H1 (cell line): Measurements from ENCODE around the gene PCED1B. TPM values are rescaled to one million over a fixed set of nuclear protein-coding genes. Genes with fewer than 3 reads are reported as not detected.

Source experiments
- CTCF ChIA-PET: fragments of 300-600 bp; sonication (Branson Sonifier 250); formaldehyde crosslinking; loops from one replicate; lab custom pipeline; 2021; ENCODE audit not compliant: partially characterized antibody; lab: Charles Lee
- POLR2A ChIA-PET: fragments of 300-600 bp; sonication (Branson Sonifier 250); formaldehyde crosslinking; loops from one replicate; lab custom pipeline; 2021; ENCODE audit warnings: inconsistent platforms; ENCODE audit not compliant: partially characterized antibody; lab: Charles Lee
- DNase-seq, 2 experiments: peaks; one replicate each; pipeline versions ENCODE4 v3.0.0 to v3.0.0-alpha.2; 2010 to 2022; ENCODE audit warnings: low spot score in 2 of 2, low read depth in 1 of 2, mixed read lengths in 1 of 2
- FAIRE-seq: peaks from 2 replicates; lab custom pipeline; 2011; peaks lifted over from hg19 to GRCh38; lab: Jason Lieb, UNC
- H2AFZ ChIP-seq: 2 replicates; pipeline ENCODE4 v1.8.1; 2012; ENCODE audit warnings: low read length, inconsistent platforms
- H2AK5ac ChIP-seq: 2 replicates; pipeline ENCODE4 v1.6.1; 2013; ENCODE audit warnings: low read depth, low read length
- H2BK120ac ChIP-seq: replicated peaks from 2 replicates; pipeline ENCODE3; 2013; ENCODE audit warnings: low read depth, low read length, inconsistent platforms
- H2BK12ac ChIP-seq: 2 replicates; pipeline ENCODE4 v1.6.1; 2013; ENCODE audit warnings: low read depth, low read length
- H2BK15ac ChIP-seq: 2 replicates; pipeline ENCODE4 v1.6.1; 2013; ENCODE audit warnings: low read length
- H2BK20ac ChIP-seq: 2 replicates; pipeline ENCODE4 v1.6.1; 2013; ENCODE audit warnings: low read length
- H2BK5ac ChIP-seq: 2 replicates; pipeline ENCODE4 v1.6.1; 2013; ENCODE audit warnings: low read depth, low read length
- H3K14ac ChIP-seq: 2 replicates; pipeline ENCODE4 v1.6.1; 2013; ENCODE audit warnings: inconsistent platforms; ENCODE audit not compliant: insufficient read length
- H3K18ac ChIP-seq: 2 replicates; pipeline ENCODE4 v1.6.1; 2013; ENCODE audit warnings: low read length; ENCODE audit errors: extremely low read depth
- H3K23ac ChIP-seq: 2 replicates; pipeline ENCODE4 v1.6.1; 2013; ENCODE audit warnings: inconsistent platforms; ENCODE audit not compliant: insufficient read length
- H3K23me2 ChIP-seq: 2 replicates; pipeline ENCODE4 v1.6.1; 2013; ENCODE audit warnings: low read depth, low read length
- H3K27ac ChIP-seq: 2 replicates; pipeline ENCODE4 v1.6.1; 2011; ENCODE audit warnings: low read depth, low read length, inconsistent platforms
- H3K27me3 ChIP-seq, 4 experiments: replicated peaks in 1 of 4; 1 replicate in 1 of 4; 2 replicates in 3 of 4; pipeline versions ENCODE4 v1.6.1 to v1.8.1; 2011 to 2013; ENCODE audit warnings: low read length in 3 of 4, mild to moderate bottlenecking in 3 of 4, inconsistent platforms in 2 of 4, mixed read lengths in 2 of 4, moderate library complexity in 1 of 4; ENCODE audit not compliant: control insufficient read depth in 3 of 4, insufficient read depth in 3 of 4; ENCODE audit errors: extremely low read depth in 1 of 4
- H3K36me3 ChIP-seq, 4 experiments: 2 replicates each; pipeline versions ENCODE4 v1.6.1 to v1.8.1; 2011 to 2013; ENCODE audit warnings: mild to moderate bottlenecking in 4 of 4, low read length in 3 of 4, moderate library complexity in 2 of 4, control low read depth in 1 of 4, inconsistent platforms in 1 of 4; ENCODE audit not compliant: insufficient read depth in 4 of 4, control insufficient read depth in 2 of 4
- H3K4ac ChIP-seq: replicated peaks from 2 replicates; pipeline ENCODE3; 2013; ENCODE audit warnings: low read length, low read depth, mixed read lengths, inconsistent platforms; ENCODE audit not compliant: insufficient read length
- H3K4me1 ChIP-seq, 4 experiments: replicated peaks in 1 of 4; 1 replicate in 1 of 4; 2 replicates in 3 of 4; pipeline versions ENCODE4 v1.6.1 to v1.8.1; 2011 to 2013; ENCODE audit warnings: low read length in 3 of 4, inconsistent platforms in 2 of 4, mixed read lengths in 1 of 4; ENCODE audit not compliant: insufficient read depth in 4 of 4, control insufficient read depth in 3 of 4
- H3K4me2 ChIP-seq, 2 experiments: 2 replicates each; pipeline versions ENCODE4 v1.6.1 to v1.8.1; 2011 to 2013; ENCODE audit warnings: low read depth in 2 of 2, low read length in 2 of 2, control low read depth in 1 of 2, inconsistent platforms in 1 of 2, mild to moderate bottlenecking in 1 of 2; ENCODE audit not compliant: insufficient read depth in 1 of 2
- H3K4me3 ChIP-seq, 4 experiments: fragments of 200-600, 300-600 bp in 1 of 4; sonication (generic), shearing (Covaris generic), sonication (Bioruptor Twin) in 1 of 4; 2 replicates each; pipeline versions ENCODE4 v1.5.1 to v1.8.1; 2011 to 2016; ENCODE audit warnings: low read length in 4 of 4, low read depth in 3 of 4, control low read depth in 2 of 4, inconsistent platforms in 2 of 4, mild to moderate bottlenecking in 2 of 4, mixed read lengths in 1 of 4, moderate library complexity in 1 of 4; ENCODE audit not compliant: insufficient read depth in 2 of 4; ENCODE audit errors: extremely low read depth in 1 of 4
- H3K56ac ChIP-seq: replicated peaks from 2 replicates; pipeline ENCODE3; 2013; ENCODE audit warnings: low read depth, mild to moderate bottlenecking, mixed read lengths, low read length, inconsistent platforms; ENCODE audit not compliant: insufficient read length
- H3K79me1 ChIP-seq: 2 replicates; pipeline ENCODE4 v1.6.1; 2013; ENCODE audit warnings: low read depth, low read length, control low read depth
- H3K79me2 ChIP-seq, 2 experiments: 2 replicates each; pipeline versions ENCODE4 v1.6.1 to v1.8.1; 2012 to 2013; ENCODE audit warnings: low read length in 2 of 2, mild to moderate bottlenecking in 2 of 2, inconsistent platforms in 1 of 2; ENCODE audit not compliant: insufficient read depth in 2 of 2, control insufficient read depth in 1 of 2
- H3K9ac ChIP-seq, 4 experiments: replicated peaks in 1 of 4; 1 replicate in 1 of 4; 2 replicates in 3 of 4; pipeline versions ENCODE4 v1.6.1 to v1.8.1; 2011 to 2013; ENCODE audit warnings: low read depth in 3 of 4, low read length in 3 of 4, control low read depth in 2 of 4, mild to moderate bottlenecking in 2 of 4, moderate library complexity in 2 of 4, inconsistent platforms in 1 of 4; ENCODE audit errors: extremely low read depth in 1 of 4
- H3K9me3 ChIP-seq, 2 experiments: 2 replicates each; pipeline versions ENCODE4 v1.6.1 to v1.8.1; 2012 to 2013; ENCODE audit warnings: mild to moderate bottlenecking in 2 of 2, moderate library complexity in 2 of 2, control low read depth in 1 of 2, inconsistent platforms in 1 of 2, low read depth in 1 of 2, low read length in 1 of 2, mixed read lengths in 1 of 2; ENCODE audit not compliant: insufficient read depth in 2 of 2
- H4K20me1 ChIP-seq, 2 experiments: replicated peaks in 1 of 2; 2 replicates each; pipeline versions ENCODE3 to v1.8.1; 2011 to 2013; ENCODE audit warnings: inconsistent platforms in 2 of 2, low read length in 2 of 2, mild to moderate bottlenecking in 1 of 2; ENCODE audit not compliant: insufficient read depth in 2 of 2, control insufficient read depth in 1 of 2
- H4K5ac ChIP-seq: 2 replicates; pipeline ENCODE4 v1.6.1; 2013; ENCODE audit warnings: low read length, low read depth, mixed read lengths, inconsistent platforms; ENCODE audit not compliant: insufficient read length
- H4K8ac ChIP-seq: 2 replicates; pipeline ENCODE4 v1.8.0; 2013; ENCODE audit warnings: mild to moderate bottlenecking, moderate library complexity, low read length, inconsistent platforms; ENCODE audit not compliant: insufficient read depth; ENCODE audit errors: extremely low read depth
- H4K91ac ChIP-seq: replicated peaks from 2 replicates; pipeline ENCODE3; 2013; ENCODE audit warnings: low read length, mixed read lengths, inconsistent platforms; ENCODE audit not compliant: insufficient read length
- ATF3 ChIP-seq: IDR thresholded peaks from 2 replicates; pipeline ENCODE4 v1.6.1; 2011; ENCODE audit warnings: low read depth, mild to moderate bottlenecking, low read length; ENCODE audit not compliant: insufficient read depth
- CEBPB ChIP-seq: IDR thresholded peaks from 2 replicates; pipeline ENCODE4 v1.6.1; 2012; ENCODE audit warnings: low read depth, low read length
- JUND ChIP-seq: IDR thresholded peaks from 2 replicates; pipeline ENCODE4 v1.6.1; 2011; ENCODE audit warnings: mild to moderate bottlenecking, improper control_type of control experiment, low read length
- MAX ChIP-seq: IDR thresholded peaks from 2 replicates; pipeline ENCODE4 v1.6.1; 2012; ENCODE audit warnings: inconsistent platforms
- SP4 ChIP-seq: IDR thresholded peaks from 2 replicates; pipeline ENCODE4 v1.6.1; 2012; ENCODE audit warnings: low read length, inconsistent platforms
- WGBS, 2 experiments: shearing (Covaris generic) in 1 of 2; methylation state at CpG; one replicate each; pipeline versions ENCODE4 v1.1.6 to v1.1.7; 2013 to 2015; ENCODE audit warnings: low lambda C conversion rate in 2 of 2, mixed read lengths in 2 of 2, inconsistent platforms in 1 of 2, low coverage in 1 of 2, missing lambda C conversion rate in 1 of 2; ENCODE audit not compliant: insufficient replicate concordance in 2 of 2, insufficient coverage in 1 of 2, insufficient read length in 1 of 2; ENCODE audit errors: extremely low coverage in 1 of 2, missing lambda C conversion rate in 1 of 2; 5-methylcytosine and 5-hydroxymethylcytosine counted together
- polyA plus RNA-seq, 7 experiments: library from polyadenylated mRNA; depleted of rRNA in 3 of 7; stranded (reverse) in 5 of 7; unstranded in 2 of 7; fragments of >200 nt in 5 of 7; fragments of 200-250 nt in 2 of 7; gene quantifications; 1 replicate in 5 of 7; 2 replicates in 1 of 7; 4 replicates in 1 of 7; pipeline versions ENCODE4 v1.2.1 to v1.2.3, GENCODE V29; 2011 to 2013; ENCODE audit warnings: missing spikeins in 2 of 7, mixed read lengths in 2 of 7
- total RNA-seq: library from RNA; stranded (reverse); fragmentation: NEBNext Ultra II Directional; extraction: Animal tissue kit (Norgen Biotek cat#: 25700); gene quantifications from 2 replicates; pipeline ENCODE4 v1.2.1, GENCODE V29; 2021

Gene PCED1B
- total and polyA plus RNA-seq, 2 of the 8 experiments (the other 6 are each of a cell fraction or from before 2014, with no cell fraction given) = 4.7 to 5.4 TPM

- DNase-seq (no peak), FAIRE-seq (no peak)
- Histone ChIP-seq H3K27ac (no peak overlapping the region), H3K27me3 (no peaks in the 10 kb centered on the region), H4K20me1 (no peaks in the 10 kb centered on the region), H4K5ac (no peak overlapping the region), H3K9ac (no peak overlapping the region), H2BK20ac (no peak overlapping the region), H3K79me2 (no peaks in the 10 kb centered on the region), H3K4ac (no peak overlapping the region), H4K91ac (no peak overlapping the region), H3K23me2 (no peaks in the 10 kb centered on the region), H3K4me3 (no peak overlapping the region), H4K8ac (no peak overlapping the region), H3K56ac (no peak overlapping the region), H3K36me3 (no peaks in the 10 kb centered on the region), H2AK5ac (no peak overlapping the region), H2BK12ac (no peak overlapping the region), H3K79me1 (no peaks in the 10 kb centered on the region), H3K4me2 (no peak overlapping the region), H2BK5ac (no peak overlapping the region), H3K14ac (no peak overlapping the region), H3K18ac (no peak overlapping the region), H2AFZ (no peak overlapping the region; the same call in 1 of the 2 replicates), H2BK120ac (no peak overlapping the region), H3K9me3 (no peaks in the 10 kb centered on the region), H2BK15ac (no peak overlapping the region), H3K23ac (no peak overlapping the region), H3K4me1 (no peaks in the 10 kb centered on the region)
- CTCF ChIA-PET = interaction anchor here (0.7 to 1.1 kb wide), 2 partner anchors 202 to 203 kb away, joined by 3 to 5 read pairs; no protein-coding TSS in a partner anchor
- POLR2A ChIA-PET = interaction anchor here (0.7 kb wide), 1 partner anchor 1344 kb away, joined by 3 read pairs; no protein-coding TSS in a partner anchor
- 86% methylated on average over 3 of the region's 3 CpGs; no CpG with 5 or more reads in 1 of the 2 experiments for WGBS, 2 experiments
- TF ChIP-seq JUND = no peak
- no peak for TF ChIP-seq SP4
- TF ChIP-seq ATF3 = no peak
- TF ChIP-seq CEBPB = no peak
- no peak for TF ChIP-seq MAX
These were observed 193.2 kb downstream of the PCED1B start for GRCh38 chr12:47272412-47273190.
